Right atrium auricular region (tissue), 2 donors: Measurements from ENCODE around the gene B4GALT5. TPM values are rescaled to one million over a fixed set of nuclear protein-coding genes. Genes with fewer than 3 reads are reported as not detected.

ENCODE experiments used
- DNase-seq: peaks from one replicate; pipeline ENCODE4 v3.0.0-alpha.2; 2019; ENCODE audit warnings: low spot score
- H3K27ac ChIP-seq, 2 donors: fragments of 200-600 bp; sonication (generic); 1 replicate in 1 of 2; 2 replicates in 1 of 2; pipeline ENCODE4 v1.5.1; 2016 to 2019
- H3K27me3 ChIP-seq, 2 donors: fragments of 200-600 bp; sonication (generic); one replicate each; pipeline versions ENCODE4 v1.5.1 to v1.6.0; 2017 to 2019
- H3K36me3 ChIP-seq: fragments of 200-600 bp; sonication (generic); one replicate; pipeline ENCODE4 v1.5.1; 2016
- H3K4me1 ChIP-seq, 2 donors: fragments of 200-600 bp; sonication (generic); one replicate each; pipeline versions ENCODE4 v1.5.1 to v1.6.0; 2017 to 2019
- H3K4me3 ChIP-seq, 2 donors: fragments of 200-600 bp; sonication (generic); 1 replicate in 1 of 2; 2 replicates in 1 of 2; pipeline ENCODE4 v1.5.1; 2017 to 2019; ENCODE audit warnings: mild to moderate bottlenecking in 1 of 2, moderate library complexity in 1 of 2
- H3K9me3 ChIP-seq, 2 donors: fragments of 200-600 bp; sonication (generic); one replicate each; pipeline ENCODE4 v1.5.1; 2019
- CTCF ChIP-seq, 2 donors: fragments of 200-600 bp; sonication (generic); IDR thresholded peaks; one replicate each; pipeline ENCODE4 v1.5.1; 2019; ENCODE audit warnings: antibody characterized with exemption in 2 of 2
- total RNA-seq, 2 donors: library from RNA; depleted of rRNA; stranded (reverse); fragments of >200 nt; gene quantifications; one replicate each; pipeline ENCODE4 v1.1.0, GENCODE V29; 2016

Gene B4GALT5
- total RNA-seq, 2 donors from 2014 or later = 17.7 to 24.4 TPM

GRCh38 chr20:49610691-49611538 lies 102.8 kb downstream of the B4GALT5 start:
- Histone ChIP-seq H3K9me3 (no peaks in the 10 kb centered on the region), H3K4me3 (peak overlapping the region in 1 of 2 donors; percentile 20), H3K27me3 (no peaks in the 10 kb centered on the region), H3K4me1 (peaks cover 0 to 13% of the 10 kb centered on the region in 2 donors), H3K27ac (no peak overlapping the region), H3K36me3 (no peaks in the 10 kb centered on the region)
- DNase-seq = peak; percentile 68
- peak; percentile 100 for TF ChIP-seq CTCF (IDR thresholded peaks at IDR 0.05)

GRCh38 chr20:49608752-49609670 lies 104.7 kb downstream of the B4GALT5 start:
- no peak for DNase-seq
- peak; percentile 93 to 99 for TF ChIP-seq CTCF (IDR thresholded peaks at IDR 0.05)
- H3K4me3 ChIP-seq = no peak overlapping the region
- H3K27ac ChIP-seq = no peak overlapping the region
- H3K9me3 ChIP-seq = no peaks in the 10 kb centered on the region
- H3K36me3 ChIP-seq = no peaks in the 10 kb centered on the region
- peaks cover 0 to 14% of the 10 kb centered on the region in 2 donors for H3K4me1 ChIP-seq
- no peaks in the 10 kb centered on the region for H3K27me3 ChIP-seq

GRCh38 chr20:49607568-49607967 lies 106.1 kb downstream of the B4GALT5 start:
- H3K4me1 ChIP-seq = peaks cover 0 to 18% of the 10 kb centered on the region in 2 donors
- no peak overlapping the region for H3K4me3 ChIP-seq
- H3K27me3 ChIP-seq = no peaks in the 10 kb centered on the region
- H3K27ac ChIP-seq = no peak overlapping the region
- H3K9me3 ChIP-seq = no peaks in the 10 kb centered on the region
- TF ChIP-seq CTCF (IDR thresholded peaks at IDR 0.05) = no peak
- H3K36me3 ChIP-seq = no peaks in the 10 kb centered on the region
- no peak for DNase-seq

GRCh38 chr20:49603209-49603627 lies 110.5 kb downstream of the B4GALT5 start:
- no peaks in the 10 kb centered on the region for H3K27me3 ChIP-seq
- no peak overlapping the region for H3K4me3 ChIP-seq
- H3K9me3 ChIP-seq = no peaks in the 10 kb centered on the region
- no peaks in the 10 kb centered on the region for H3K36me3 ChIP-seq
- no peak for DNase-seq
- peak in 1 of 2 donors; percentile 39 for TF ChIP-seq CTCF (IDR thresholded peaks at IDR 0.05)
- peaks cover 0 to 12% of the 10 kb centered on the region in 2 donors for H3K4me1 ChIP-seq
- no peak overlapping the region for H3K27ac ChIP-seq

- no peak overlapping the region for H3K4me3 ChIP-seq
- H3K36me3 ChIP-seq = no peaks in the 10 kb centered on the region
- H3K27ac ChIP-seq = no peak overlapping the region
- H3K4me1 ChIP-seq = peaks cover 0 to 12% of the 10 kb centered on the region in 2 donors
- H3K27me3 ChIP-seq = no peaks in the 10 kb centered on the region
- no peak for TF ChIP-seq CTCF (IDR thresholded peaks at IDR 0.05)
- H3K9me3 ChIP-seq = no peaks in the 10 kb centered on the region
- no peak for DNase-seq
Observed at GRCh38 chr20:49602345-49603208, 111.1 kb downstream of the B4GALT5 start.
